B cell (primary cell): ENCODE results near the gene DEDD2.

Experiments
- CTCF ChIP-seq: fragments of 200-600 bp; IDR thresholded peaks from one replicate; pipeline ENCODE4 v1.8.0; 2022; ENCODE audit warnings: antibody characterized with exemption, mild to moderate bottlenecking
- EZH2 ChIP-seq: IDR thresholded peaks from 2 replicates; pipeline ENCODE4 v1.6.1; 2012; ENCODE audit warnings: borderline replicate concordance, low read depth, mild to moderate bottlenecking, moderate library complexity, low read length; ENCODE audit not compliant: insufficient read depth, poor library complexity, severe bottlenecking

DNA sequence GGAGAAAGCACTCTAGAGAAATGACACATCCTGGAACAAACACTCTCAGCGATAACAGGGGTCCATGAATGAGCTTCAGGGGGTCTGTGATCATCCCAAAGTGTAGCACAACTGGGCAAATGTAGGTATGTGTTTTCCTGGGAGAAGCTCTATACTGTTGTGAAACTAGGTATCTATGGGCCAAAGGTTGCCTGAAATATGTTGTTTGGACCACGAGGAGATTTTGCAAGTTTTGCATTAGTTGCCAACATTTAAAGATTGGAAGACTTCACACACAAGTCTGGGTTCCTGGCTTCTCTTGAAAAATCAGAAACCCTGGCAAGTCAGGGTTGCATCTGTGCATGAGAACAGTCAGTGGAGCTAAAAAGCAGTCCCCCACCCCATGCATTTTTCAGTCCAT, 58.6 kb downstream of the DEDD2 start:
- TF ChIP-seq CTCF (no peak), EZH2 (no peak)
